ENCODE results near the gene TNFRSF1B.
"Not testable (repeated sequence)": the region's sequence is repeated elsewhere in the genome, so short reads cannot be mapped to it uniquely, and the experiment has no call there.

TNFRSF1B gene

GRCh38 chr1:12224092-12224491 lies 57.3 kb downstream of the TNFRSF1B start:
- DNase-seq = not testable (repeated sequence)

GRCh38 chr1:12228979-12229378 lies 62.2 kb downstream of the TNFRSF1B start:
- no peak for DNase-seq

GRCh38 chr1:12229386-12229834 lies 62.6 kb downstream of the TNFRSF1B start:
- DNase-seq = no peak

- peak; percentile 73 for DNase-seq
Observed at GRCh38 chr1:12229835-12230548, 63.2 kb downstream of the TNFRSF1B start, which contains the start of gene VPS13D. Gene VPS13D, plus strand, starts transcription at chr1:12230030. Its CDS starts 4,237 bp downstream, at chr1:12234267.

GRCh38 chr1:12230549-12231275 lies 63.9 kb downstream of the TNFRSF1B start:
- no peak for DNase-seq

- DNase-seq = no peak
Observed at GRCh38 chr1:12231276-12231595, 64.4 kb downstream of the TNFRSF1B start.

GRCh38 chr1:12232221-12232620 lies 65.4 kb downstream of the TNFRSF1B start:
- DNase-seq = no peak

- no peak for DNase-seq
Observed at GRCh38 chr1:12244078-12244477, 77.3 kb downstream of the TNFRSF1B start.

- no peak for DNase-seq
Observed at GRCh38 chr1:12244585-12244984, 77.8 kb downstream of the TNFRSF1B start.

GRCh38 chr1:12245116-12245515 lies 78.3 kb downstream of the TNFRSF1B start:
- no peak for DNase-seq

GRCh38 chr1:12245733-12246132 lies 78.9 kb downstream of the TNFRSF1B start:
- no peak for DNase-seq

GRCh38 chr1:12246584-12246983 lies 79.8 kb downstream of the TNFRSF1B start:
- DNase-seq = no peak

GRCh38 chr1:12249181-12249580 lies 82.4 kb downstream of the TNFRSF1B start:
- no peak for DNase-seq

GRCh38 chr1:12249748-12250147 lies 83.0 kb downstream of the TNFRSF1B start:
- DNase-seq = no peak

- DNase-seq = no peak
Observed at GRCh38 chr1:12251442-12251841, 84.7 kb downstream of the TNFRSF1B start.

GRCh38 chr1:12255913-12256312 lies 89.1 kb downstream of the TNFRSF1B start:
- no peak for DNase-seq

GRCh38 chr1:12258272-12258671 lies 91.5 kb downstream of the TNFRSF1B start:
- no peak for DNase-seq
